ENCODE measurements around the gene CCBE1.

CCBE1 gene

GRCh38 chr18:59437851-59438569 is 259.2 kb downstream of the CCBE1 start:
- DNase-seq, result no peak

- no peak for DNase-seq
These were observed 264.2 kb downstream of the CCBE1 start for GRCh38 chr18:59432803-59433597.

- DNase-seq, result no peak
These were observed 266.1 kb downstream of the CCBE1 start for GRCh38 chr18:59431131-59431530.

GRCh38 chr18:59429608-59430007 is 267.6 kb downstream of the CCBE1 start:
- DNase-seq, result no peak

- DNase-seq, result no peak
These were observed 269.2 kb downstream of the CCBE1 start for GRCh38 chr18:59428018-59428417.

- no peak for DNase-seq
These were observed 270.4 kb downstream of the CCBE1 start for GRCh38 chr18:59426855-59427254.

- DNase-seq, result no peak
These were observed 274.0 kb downstream of the CCBE1 start for GRCh38 chr18:59423259-59423658.

GRCh38 chr18:59420244-59420643 is 277.0 kb downstream of the CCBE1 start:
- no peak for DNase-seq

- no peak for DNase-seq
These were observed 277.8 kb downstream of the CCBE1 start for GRCh38 chr18:59419386-59419785.

GRCh38 chr18:59416818-59417217 is 280.4 kb downstream of the CCBE1 start:
- DNase-seq, result peak in 1 of 3 donors; percentile 4

GRCh38 chr18:59414111-59414653 is 283.0 kb downstream of the CCBE1 start:
- no peak for DNase-seq

GRCh38 chr18:59402432-59403090 is 294.7 kb downstream of the CCBE1 start:
- DNase-seq, result peak; percentile 73 to 80 (median 77)

- DNase-seq, result no peak
These were observed 296.8 kb downstream of the CCBE1 start for GRCh38 chr18:59400407-59400806.

- no peak for DNase-seq
These were observed 301.7 kb downstream of the CCBE1 start for GRCh38 chr18:59395226-59396175.

- DNase-seq, result no peak
These were observed 303.8 kb downstream of the CCBE1 start for GRCh38 chr18:59393381-59393780.

- no peak for DNase-seq
These were observed 308.4 kb downstream of the CCBE1 start for GRCh38 chr18:59388817-59389216.

- DNase-seq, result no peak
These were observed 309.3 kb downstream of the CCBE1 start for GRCh38 chr18:59387687-59388565.

- no peak for DNase-seq
These were observed 310.1 kb downstream of the CCBE1 start for GRCh38 chr18:59386909-59387686.

GRCh38 chr18:59385191-59385590 is 312.0 kb downstream of the CCBE1 start:
- no peak for DNase-seq

- no peak for DNase-seq
These were observed 313.4 kb downstream of the CCBE1 start for GRCh38 chr18:59383851-59384250.

All from suppressor macrophage treated with lipopolysaccharide for 1 hour (primary cell).